GM19467 (cell line): Measurements from ENCODE around the gene PALD1.

Experiments used
- ATAC-seq: cut with Tn5 transposase; IDR thresholded peaks from one replicate; pipeline ENCODE4 v1.9.1; 2021; ENCODE audit warnings: mild to moderate bottlenecking, moderate library complexity; ENCODE audit not compliant: unreplicated experiment

PALD1 gene

GRCh38 chr10:70457759-70458305 is 20.7 kb upstream of the PALD1 start:
- no peak for ATAC-seq

DNA sequence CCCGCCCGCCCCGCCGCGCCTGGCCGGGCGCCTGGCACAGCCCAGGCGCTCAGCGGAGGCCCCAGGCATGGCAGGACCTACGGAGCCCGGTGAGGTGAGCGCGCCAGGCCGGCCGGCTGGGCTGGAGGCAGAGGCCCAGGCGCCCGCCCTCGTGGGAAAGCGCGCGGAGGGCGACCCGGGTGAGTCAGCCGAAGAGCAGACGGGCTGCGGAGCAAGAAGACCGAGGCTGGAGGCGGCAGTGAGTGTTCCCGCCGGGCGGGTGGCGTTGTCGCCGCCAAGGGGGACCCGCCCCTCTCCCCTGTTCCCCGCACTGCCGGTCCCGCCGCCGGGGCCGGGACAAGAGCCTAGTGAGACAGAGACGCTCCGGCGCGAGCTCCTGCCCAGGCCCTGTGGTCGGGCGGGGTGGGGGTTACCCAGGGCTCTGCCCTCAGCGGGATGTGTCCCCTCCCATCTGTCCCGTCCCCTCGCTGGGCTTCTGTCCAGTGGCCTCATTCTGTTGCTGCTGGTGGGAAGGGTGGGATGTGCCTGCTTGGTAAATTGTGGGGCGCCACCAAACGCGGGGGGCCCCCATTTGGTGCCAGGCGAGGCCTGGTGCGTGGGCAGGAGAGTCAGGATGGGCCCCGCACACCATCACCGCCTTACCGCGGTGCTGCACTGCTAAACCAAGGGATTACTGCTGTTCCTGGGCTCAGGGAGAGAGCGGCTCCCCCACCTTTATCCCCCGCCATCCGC is 20.1 kb upstream of the PALD1 start:
- ATAC-seq = no peak

DNA sequence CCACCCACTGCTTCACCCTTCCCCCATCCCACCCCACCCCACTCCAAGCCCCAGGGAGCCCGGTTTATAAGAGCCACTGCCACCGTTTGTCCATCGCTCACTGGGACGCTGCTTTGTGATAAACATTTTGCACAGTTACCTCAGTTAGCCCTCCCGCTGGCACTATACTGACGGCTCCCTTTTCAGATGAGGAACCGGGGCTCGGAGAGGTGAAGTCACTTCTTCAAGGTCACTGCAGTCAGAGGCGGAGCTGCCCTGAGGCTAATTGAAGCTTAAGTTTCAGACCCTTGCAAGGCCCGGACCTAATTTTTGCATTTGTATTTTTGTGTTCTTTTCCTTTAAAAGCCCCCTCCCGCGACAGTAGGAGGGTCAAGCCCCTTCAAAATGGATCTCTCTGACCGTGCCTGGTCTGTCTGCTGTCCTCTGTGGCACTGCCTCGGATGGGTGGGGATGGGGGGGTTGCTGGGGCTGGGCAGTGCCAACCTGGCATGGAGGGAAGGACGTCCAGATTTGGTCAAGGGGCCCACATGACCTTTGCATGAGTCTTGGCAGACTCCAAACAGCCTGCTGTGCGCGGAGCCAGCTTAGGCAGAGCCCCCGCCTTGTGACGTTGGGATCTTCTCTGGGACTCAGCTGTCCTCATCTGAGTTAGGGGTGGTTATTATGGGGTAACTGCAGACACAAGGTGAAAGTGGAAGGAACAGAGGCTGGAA is 19.4 kb upstream of the PALD1 start:
- no peak for ATAC-seq

GRCh38 chr10:70459774-70460490 is 18.6 kb upstream of the PALD1 start:
- ATAC-seq = no peak

DNA sequence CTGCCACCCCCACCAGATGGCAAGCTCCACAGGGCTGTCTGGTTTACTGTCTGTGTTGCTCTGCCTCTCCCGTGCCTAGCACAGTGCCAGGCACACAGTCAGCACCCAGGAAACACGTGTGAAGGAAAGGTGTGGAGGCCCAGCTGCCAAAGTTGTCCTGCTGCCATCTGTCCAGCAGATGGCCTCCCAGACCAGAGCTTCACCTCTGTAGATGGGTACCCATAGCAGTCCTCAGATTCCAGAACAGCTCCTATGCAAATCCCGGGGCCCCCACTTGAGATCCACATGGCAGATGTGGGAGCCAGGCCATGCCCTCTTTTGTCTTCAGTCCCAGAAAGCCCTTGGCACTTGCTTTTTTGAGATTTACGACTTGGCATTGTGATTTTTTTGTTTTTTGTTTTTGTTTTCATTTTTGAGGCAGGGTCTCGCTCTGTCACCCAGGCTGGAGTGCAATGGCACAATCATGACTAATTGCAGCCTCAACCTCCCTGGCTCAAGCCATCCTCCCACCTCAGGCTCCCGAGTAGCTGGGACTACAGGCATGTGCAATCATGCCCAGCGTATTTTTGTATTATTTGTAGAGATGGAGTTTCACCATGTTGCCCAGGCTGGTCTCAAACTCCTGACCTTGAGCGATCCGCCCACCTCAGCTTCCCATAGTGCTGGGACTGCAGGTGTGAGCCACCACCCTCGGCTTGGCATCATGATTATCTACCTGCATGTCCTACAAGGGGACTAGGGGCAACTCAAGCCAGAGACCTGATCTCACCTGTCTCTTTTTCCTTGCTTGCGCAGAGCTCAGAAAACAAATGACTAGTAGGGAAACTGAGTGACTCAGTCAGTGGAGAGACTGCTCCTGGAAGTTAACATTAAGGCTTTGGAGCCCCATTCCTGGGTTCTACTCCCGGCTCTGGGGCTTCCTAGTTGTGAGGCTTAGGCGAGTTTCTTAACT is 16.9 kb upstream of the PALD1 start:
- ATAC-seq = no peak

- ATAC-seq = no peak
Measured at GRCh38 chr10:70462349-70462984, 16.1 kb upstream of the PALD1 start.

DNA sequence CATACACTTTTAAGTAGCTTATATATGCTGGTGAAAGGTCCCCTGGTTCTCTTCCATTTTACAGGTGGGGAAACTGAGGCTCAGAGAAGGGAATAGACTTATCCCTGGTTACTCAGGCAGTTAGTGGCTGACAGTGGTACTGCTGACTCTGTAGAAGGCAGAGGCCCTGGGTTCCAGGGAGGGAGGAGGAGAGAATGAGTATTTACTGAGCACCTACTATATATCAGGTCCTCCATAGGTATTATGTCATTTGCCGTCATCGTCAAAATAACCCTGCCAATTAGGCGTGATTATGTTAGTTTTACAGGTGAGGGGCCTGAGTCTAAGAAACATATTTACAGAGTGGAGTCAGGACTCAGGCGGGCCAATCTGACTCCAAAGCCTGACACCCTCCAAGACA is 13.3 kb upstream of the PALD1 start:
- no peak for ATAC-seq

DNA sequence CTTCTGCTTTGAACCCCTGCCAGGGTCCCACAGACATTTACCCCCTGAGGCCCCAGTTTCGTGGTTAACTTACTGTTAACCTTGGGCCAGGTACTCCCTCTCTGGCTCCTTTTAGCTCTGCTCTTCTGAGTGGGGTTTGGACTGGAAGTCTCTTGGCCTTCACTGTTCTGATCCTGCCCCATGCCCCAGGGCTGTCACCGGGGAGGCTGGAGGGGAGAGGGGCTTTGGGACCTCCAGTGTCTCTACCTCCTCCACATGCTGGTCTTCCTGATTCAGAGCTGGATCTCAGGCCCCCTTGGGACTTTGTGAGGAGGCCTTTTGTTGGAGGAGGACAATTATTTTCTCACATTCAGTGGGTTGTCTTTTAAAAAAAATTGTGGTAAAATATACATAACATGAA is 12.7 kb upstream of the PALD1 start:
- no peak for ATAC-seq

GRCh38 chr10:70466951-70467350 is 11.6 kb upstream of the PALD1 start:
- no peak for ATAC-seq

GRCh38 chr10:70472799-70473454 is 5.6 kb upstream of the PALD1 start:
- no peak for ATAC-seq

DNA sequence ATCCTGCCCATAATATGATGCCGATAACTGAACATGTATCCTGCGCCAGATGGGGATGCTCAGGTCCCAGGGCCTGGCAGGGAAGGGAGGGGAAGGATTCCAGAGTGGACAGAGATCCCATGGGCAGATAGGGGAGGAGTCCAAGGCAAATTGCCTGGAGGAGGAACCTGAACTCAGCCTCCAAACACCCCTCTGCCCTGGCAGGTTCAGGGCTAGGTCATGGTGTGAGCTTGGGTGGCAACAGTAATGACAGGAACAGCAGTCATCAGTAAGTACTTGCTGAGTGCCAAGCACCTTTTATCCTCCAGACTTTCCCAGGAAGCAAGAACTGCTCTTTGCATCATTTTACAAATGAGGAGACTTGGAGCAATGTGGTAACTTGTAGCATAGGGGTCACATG is 3.8 kb upstream of the PALD1 start:
- ATAC-seq = no peak

- no peak for ATAC-seq
Measured at GRCh38 chr10:70475661-70476060, 2.9 kb upstream of the PALD1 start.

DNA sequence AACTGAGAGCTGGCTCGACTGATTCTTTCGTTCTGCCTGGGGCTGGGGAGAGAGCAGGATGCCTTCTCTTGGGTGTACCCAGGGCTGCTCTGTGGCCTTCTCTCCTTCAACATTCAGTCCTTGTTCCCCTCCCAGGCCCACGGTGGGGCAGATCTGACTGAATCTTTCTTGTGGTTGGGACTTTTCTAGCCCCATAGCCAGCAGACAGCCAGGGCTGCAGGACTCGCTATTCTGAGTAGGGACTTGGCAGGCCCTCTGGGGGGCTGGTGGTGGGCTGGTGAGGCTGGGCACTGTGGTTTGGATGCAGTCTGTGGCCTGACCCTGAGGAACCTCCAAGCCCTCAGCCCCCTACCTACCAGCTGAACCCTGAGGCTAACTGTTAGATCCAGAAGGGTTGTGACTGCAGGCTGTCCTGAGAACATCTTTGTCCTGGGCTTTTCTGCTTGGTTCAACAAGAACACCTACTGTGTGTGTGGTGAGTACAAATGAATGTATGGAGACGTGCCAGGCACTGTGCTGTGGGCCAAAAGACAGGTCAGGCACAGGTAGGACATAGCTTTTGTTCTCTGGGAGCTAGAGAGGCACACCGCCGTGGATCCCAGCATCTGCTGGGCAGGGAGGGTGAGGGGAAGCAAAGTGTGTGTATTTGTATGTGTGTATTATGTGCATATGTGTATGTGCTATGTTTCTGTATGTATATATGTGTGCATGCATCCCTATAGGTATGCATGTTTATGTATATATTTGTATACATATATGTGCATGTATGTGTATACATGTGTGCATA is 2.1 kb upstream of the PALD1 start:
- no peak for ATAC-seq

- ATAC-seq = no peak
Measured at GRCh38 chr10:70477661-70478162, 855 bp upstream of the PALD1 start.

- ATAC-seq = no peak
Measured at GRCh38 chr10:70479165-70479581, 606 bp downstream of the PALD1 start.

- ATAC-seq = no peak
Measured at GRCh38 chr10:70479626-70480238, 1.2 kb downstream of the PALD1 start.

DNA sequence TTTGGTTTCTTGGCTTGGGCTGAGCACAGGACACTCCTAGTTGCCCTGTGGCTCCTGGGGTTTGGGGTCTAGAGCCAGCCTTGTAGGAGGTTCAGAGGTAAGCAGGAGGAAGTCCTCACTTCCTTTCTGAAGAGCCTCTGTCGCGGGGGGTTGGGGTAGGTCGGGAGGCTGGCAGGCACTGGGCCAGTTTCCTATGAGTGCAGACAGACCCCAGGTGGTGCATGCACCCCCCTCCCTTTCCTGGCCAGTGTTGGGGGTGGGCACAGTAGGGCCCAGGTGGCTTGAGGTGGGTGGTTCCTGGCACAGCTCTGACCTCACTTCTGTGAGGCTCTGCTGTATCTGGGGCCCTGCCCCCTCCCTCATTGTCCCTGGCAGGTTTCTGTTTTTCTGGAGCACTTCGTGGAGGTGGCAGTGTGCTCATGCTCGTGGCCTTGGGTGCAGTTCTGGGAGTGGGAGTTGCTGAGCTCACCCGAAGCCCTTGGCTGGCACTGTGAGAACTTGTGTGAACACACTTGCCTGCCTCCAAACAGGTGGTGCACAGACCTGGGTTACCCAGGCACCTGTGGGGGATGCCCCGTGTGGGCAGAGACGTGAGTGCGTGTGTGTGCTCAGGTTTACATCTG is 1.8 kb downstream of the PALD1 start:
- ATAC-seq = no peak

DNA sequence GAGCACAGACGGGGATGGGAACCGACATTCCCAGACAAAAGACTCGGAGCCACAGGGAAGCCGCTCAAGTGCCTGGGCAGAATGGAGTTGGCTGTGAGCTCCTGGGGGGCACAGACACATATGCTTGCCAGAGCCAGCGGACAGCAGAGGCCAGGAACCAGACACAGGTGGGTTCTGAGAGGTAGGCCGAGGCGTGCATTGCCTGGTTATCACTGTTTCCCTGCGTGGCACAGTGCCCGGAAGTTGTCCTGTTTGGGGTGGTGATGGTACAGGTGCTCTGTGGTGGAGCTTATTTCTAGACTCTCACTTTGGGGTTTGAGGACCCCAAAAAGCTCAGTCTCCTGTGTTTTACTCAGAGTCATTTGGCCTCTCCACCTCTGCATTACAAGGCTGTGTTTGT is 2.5 kb downstream of the PALD1 start:
- no peak for ATAC-seq
